Measurements from ENCODE around the gene ZSWIM5.
"Not testable (repeated sequence)": the region's sequence is repeated elsewhere in the genome, so short reads cannot be mapped to it uniquely, and the experiment has no call there.

ZSWIM5 gene

DNA sequence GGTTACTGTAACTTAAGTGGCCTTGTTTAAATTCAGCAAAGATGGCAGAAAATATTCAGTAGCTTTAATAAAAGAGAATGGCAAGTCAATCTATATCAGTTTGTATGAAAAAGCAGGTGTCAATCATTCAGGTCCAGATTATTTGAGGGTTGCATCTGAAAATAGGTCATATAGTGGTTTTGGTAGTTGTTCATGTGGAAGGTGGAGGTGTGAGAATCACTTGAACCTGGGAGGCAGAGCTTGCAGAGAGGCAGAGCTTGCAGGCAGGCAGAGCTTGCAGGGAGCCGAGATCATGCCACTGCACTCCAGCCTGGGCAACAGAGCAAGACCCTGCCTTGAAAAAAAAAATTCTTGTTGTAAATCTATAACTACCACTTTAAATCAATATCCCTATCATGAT is 88.6 kb downstream of the ZSWIM5 start:
- no peak for DNase-seq (ENCODE audit: low read depth)
- no peak overlapping the region for H3K4me3 ChIP-seq (ENCODE audit: control insufficient read depth, low read depth, low read length)
- TF ChIP-seq, protein P1, sequence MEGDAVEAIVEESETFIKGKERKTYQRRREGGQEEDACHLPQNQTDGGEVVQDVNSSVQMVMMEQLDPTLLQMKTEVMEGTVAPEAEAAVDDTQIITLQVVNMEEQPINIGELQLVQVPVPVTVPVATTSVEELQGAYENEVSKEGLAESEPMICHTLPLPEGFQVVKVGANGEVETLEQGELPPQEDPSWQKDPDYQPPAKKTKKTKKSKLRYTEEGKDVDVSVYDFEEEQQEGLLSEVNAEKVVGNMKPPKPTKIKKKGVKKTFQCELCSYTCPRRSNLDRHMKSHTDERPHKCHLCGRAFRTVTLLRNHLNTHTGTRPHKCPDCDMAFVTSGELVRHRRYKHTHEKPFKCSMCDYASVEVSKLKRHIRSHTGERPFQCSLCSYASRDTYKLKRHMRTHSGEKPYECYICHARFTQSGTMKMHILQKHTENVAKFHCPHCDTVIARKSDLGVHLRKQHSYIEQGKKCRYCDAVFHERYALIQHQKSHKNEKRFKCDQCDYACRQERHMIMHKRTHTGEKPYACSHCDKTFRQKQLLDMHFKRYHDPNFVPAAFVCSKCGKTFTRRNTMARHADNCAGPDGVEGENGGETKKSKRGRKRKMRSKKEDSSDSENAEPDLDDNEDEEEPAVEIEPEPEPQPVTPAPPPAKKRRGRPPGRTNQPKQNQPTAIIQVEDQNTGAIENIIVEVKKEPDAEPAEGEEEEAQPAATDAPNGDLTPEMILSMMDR (conservative IDR thresholded peaks at IDR 0.05; ENCODE audit: control insufficient read depth, insufficient read depth, low read depth, low read length) = no peak

DNA sequence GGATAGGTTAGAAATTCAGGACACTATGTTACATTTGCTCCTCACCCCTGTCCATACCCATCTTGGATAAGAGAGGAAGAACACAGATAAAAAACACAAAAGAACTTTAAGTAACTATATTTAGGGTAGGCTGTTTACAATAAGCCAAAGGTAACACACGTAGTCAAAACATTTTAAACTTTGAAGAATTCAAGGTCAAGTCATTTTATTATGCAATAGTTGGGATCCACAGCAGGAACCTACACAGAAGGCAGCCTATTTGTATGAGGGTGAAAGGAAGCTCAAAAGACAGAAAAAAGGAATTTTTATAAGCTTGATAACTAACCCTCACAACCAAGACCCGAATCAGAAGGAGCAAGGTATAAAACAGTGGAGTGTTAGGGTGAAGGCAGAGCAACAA is 89.6 kb downstream of the ZSWIM5 start:
- TF ChIP-seq, protein P1 (conservative IDR thresholded peaks at IDR 0.05; ENCODE audit: control insufficient read depth, insufficient read depth, low read depth, low read length) = no peak
- no peak for DNase-seq (ENCODE audit: low read depth)
- H3K4me3 ChIP-seq (ENCODE audit: control insufficient read depth, low read depth, low read length) = no peak overlapping the region

DNA sequence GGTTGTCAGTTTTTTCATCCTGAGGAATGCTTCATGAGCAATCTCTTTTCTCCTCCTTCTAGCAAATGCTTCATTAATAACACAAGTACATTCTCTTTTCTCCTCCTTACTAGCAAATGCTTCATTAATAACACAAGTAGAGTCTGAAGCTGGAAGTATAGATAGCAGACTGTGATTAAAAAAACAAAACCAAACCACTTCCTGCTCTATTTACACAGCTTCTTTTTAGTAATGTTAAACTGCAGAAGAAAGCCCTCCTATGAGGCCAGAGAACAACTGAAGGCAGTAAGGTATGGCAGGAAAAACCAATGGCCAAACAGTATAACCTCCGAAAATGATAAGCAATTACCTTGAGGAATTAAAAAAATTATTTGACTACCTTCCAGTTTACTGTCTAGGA is 90.1 kb downstream of the ZSWIM5 start:
- DNase-seq (ENCODE audit: low read depth) = no peak
- TF ChIP-seq, protein P1 (conservative IDR thresholded peaks at IDR 0.05; ENCODE audit: control insufficient read depth, insufficient read depth, low read depth, low read length) = no peak
- no peak overlapping the region for H3K4me3 ChIP-seq (ENCODE audit: control insufficient read depth, low read depth, low read length)

DNA sequence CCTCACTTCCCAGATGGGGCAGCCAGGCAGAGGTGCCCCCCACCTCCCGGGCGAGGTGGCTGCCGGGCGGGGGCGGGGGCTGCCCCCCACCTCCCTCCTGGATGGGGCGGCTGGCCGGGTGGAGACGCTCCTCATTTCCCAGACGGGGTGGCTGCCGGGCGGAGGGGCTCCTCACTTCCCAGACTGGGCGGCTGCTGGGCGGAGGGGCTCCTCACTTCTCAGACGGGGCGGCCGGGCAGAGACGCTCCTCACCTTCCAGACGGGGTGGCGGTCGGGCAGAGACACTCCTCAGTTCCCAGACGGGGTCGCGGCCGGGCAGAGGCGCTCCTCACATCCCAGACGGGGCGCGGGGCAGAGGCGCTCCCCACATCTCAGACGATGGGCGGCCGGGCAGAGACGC is 91.2 kb downstream of the ZSWIM5 start:
- H3K4me3 ChIP-seq (ENCODE audit: control insufficient read depth, low read depth, low read length); DNase-seq (ENCODE audit: low read depth): not testable (repeated sequence)

DNA sequence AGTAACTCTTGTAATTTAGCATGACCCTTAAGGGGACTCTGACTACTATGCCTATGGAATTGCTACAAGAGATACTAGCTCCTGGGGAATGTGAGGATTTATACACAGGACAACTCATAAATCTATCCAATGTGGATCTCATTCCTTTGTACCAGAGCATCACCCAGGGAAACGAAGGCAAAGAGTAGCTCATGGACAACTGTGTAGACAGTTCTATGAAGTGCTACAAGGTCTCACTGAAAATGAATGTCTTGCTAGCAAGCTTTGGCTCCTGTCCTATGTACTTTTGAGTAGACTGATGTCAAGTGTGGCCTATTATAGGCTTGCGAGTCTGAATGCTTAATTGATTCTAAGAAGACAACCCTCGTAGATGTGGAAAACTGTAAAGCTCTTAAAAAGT is 93.7 kb downstream of the ZSWIM5 start:
- H3K4me3 ChIP-seq (ENCODE audit: control insufficient read depth, low read depth, low read length) = no peak overlapping the region
- TF ChIP-seq, protein P1 (conservative IDR thresholded peaks at IDR 0.05; ENCODE audit: control insufficient read depth, insufficient read depth, low read depth, low read length) = no peak
- DNase-seq (ENCODE audit: low read depth) = no peak

DNA sequence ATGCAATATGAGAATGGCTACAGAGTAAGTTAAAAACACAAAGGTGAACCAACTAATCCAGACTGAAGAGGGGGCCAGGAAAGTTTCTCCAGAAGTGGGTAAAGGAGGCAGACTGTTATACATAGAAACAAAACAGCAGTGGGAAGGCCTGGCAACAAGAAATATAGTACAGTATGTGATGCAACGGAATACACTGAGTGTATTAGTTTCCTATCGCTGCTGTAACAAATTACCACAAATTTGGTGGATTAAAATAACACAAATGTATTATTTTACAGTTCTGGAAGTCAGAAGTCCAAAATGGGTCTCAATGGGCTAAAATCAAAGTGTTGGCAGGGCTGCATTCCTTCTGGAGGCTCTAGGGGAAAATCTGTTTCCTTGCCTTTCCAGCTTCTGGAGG is 95.2 kb downstream of the ZSWIM5 start:
- TF ChIP-seq, protein P1 (conservative IDR thresholded peaks at IDR 0.05; ENCODE audit: control insufficient read depth, insufficient read depth, low read depth, low read length) = no peak
- no peak overlapping the region for H3K4me3 ChIP-seq (ENCODE audit: control insufficient read depth, low read depth, low read length)
- no peak for DNase-seq (ENCODE audit: low read depth)

DNA sequence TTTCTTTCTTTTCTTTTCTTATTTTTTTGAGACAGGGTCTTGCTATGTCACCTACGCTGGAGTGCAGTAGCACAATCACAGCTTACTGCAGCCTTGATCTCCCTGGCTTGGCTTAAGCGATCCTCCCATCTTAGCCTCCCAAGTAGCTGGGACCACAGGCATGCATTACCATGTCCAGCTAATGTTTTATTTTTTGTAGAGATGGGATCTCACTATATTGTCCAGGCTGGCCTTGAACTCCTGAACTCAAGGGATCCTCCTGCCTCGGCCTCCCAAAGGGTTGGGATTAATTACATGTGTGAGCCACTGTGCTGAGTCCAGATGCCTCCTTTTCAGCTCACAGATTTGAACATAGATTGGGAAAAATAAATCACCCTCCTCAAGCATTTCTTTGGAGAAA is 98.6 kb downstream of the ZSWIM5 start:
- H3K4me3 ChIP-seq (ENCODE audit: control insufficient read depth, low read depth, low read length) = no peak overlapping the region
- DNase-seq (ENCODE audit: low read depth) = no peak
- TF ChIP-seq, protein P1 (conservative IDR thresholded peaks at IDR 0.05; ENCODE audit: control insufficient read depth, insufficient read depth, low read depth, low read length) = no peak

DNA sequence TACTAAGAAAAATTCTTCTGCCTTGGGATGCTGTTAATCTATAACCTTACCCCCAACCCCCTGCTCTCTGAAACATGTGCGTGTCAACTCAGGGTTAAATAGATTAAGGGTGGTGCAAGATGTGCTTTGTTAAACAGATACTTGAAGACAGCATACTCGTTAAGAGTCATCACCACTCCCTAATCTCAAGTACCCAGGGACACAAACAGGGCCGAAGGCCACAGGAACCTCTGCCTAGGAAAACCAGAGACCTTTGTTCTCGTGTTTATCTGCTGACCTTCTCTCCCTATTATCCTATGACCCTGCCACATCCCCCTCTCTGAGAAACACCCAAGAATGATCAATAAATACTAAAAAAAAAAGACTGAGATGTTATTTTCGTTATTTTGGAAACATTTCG is 99.5 kb downstream of the ZSWIM5 start:
- not testable (repeated sequence) for DNase-seq (ENCODE audit: low read depth); H3K4me3 ChIP-seq (ENCODE audit: control insufficient read depth, low read depth, low read length)

DNA sequence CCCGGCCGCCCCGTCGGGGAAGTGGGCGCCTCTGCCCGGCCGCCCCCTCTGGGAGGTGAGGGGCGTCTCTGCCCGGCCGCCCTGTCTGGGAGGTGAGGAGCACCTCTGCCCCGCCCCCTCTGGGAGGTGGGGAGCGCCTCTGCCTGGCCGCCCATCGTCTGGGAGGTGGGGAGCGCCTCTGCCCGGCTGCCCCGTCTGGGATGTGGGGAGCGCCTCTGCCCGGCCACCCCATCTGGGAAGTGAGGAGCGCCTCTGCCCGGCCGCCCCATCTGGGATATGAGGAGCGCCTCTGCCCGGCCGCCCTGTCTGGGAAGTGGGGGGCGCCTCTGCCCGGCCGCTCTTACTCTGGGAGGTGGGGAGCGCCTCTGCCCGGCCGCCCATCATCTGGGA is 100.3 kb downstream of the ZSWIM5 start:
- H3K4me3 ChIP-seq (ENCODE audit: control insufficient read depth, low read depth, low read length); DNase-seq (ENCODE audit: low read depth): not testable (repeated sequence)

DNA sequence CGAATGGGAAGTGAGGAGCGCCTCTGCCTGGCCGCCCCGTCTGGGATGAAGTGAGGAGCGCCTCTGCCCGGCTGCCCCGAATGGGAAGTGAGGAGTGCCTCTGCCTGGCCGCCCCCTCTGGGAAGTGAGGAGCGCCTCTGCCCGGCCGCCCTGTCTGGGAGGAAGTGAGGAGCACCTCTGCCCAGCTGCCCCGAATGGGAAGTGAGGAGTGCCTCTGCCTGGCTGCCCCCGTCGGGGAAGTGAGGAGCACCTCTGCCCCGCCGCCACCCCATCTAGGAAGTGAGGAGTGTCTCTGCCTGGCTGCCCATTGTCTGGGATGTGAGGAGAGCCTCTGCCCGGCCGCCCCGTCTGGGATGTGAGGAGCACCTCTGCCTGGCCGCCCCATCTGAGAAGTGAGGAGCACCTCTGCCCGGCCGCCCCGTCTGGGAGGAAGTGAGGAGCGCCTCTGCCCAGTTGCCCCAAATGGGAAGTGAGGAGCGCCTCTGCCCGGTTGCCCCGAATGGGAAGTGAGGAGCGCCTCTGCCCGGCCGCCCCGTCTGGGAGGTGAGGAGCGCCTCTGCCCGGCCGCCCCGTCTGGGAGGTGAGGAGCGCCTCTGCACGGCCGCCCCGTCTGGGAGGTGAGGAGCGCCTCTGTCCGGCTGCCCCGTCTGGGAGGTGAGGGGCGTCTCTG is 100.8 kb downstream of the ZSWIM5 start:
- H3K4me3 ChIP-seq (ENCODE audit: control insufficient read depth, low read depth, low read length); DNase-seq (ENCODE audit: low read depth): not testable (repeated sequence)

All from fibroblast of mammary gland (primary cell).